HCT116 (cell line): ENCODE results near the gene ZBTB16. TPM values are rescaled to one million over a fixed set of nuclear protein-coding genes. Genes with fewer than 3 reads are reported as not detected.

Experiments
- ATAC-seq: fragments of 200-7000 bp; cut with Tn5 transposase; 2 replicates; pipeline ENCODE4 v1.9.1; 2020; ENCODE audit warnings: mild to moderate bottlenecking, moderate library complexity
- BruUV-seq: library from RNA; stranded (reverse); fragments of 400-500 nt; replicated peaks from 2 replicates; lab custom pipeline; 2021; lab: Mats Ljungman, UMichigan
- CTCF ChIA-PET: fragments of 300-600 bp; sonication (Branson Sonifier 250); formaldehyde crosslinking; loops from one replicate; lab custom pipeline; 2021; ENCODE audit warnings: antibody characterized with exemption; lab: Charles Lee
- POLR2A ChIA-PET: fragments of 300-600, 350-600 bp; sonication (Branson Sonifier 250); formaldehyde crosslinking; loops from one replicate; lab custom pipeline; 2021; ENCODE audit warnings: antibody characterized with exemption; lab: Charles Lee
- RAD21 ChIA-PET, 2 experiments: fragments of 300-600 bp; sonication (Branson Sonifier 250); formaldehyde crosslinking; loops; one replicate each; lab custom pipeline; 2023; ENCODE audit warnings: low total read pairs in 2 of 2; ENCODE audit not compliant: uncharacterized antibody in 2 of 2, unreplicated experiment in 2 of 2, low non-redundant PET in 1 of 2; lab: Charles Lee
- DNase-seq: peaks from one replicate; pipeline ENCODE4 v3.0.0-alpha.2; 2010; ENCODE audit warnings: low read depth, low spot score
- H2AFZ ChIP-seq: fragments of 200-600 bp; shearing (Covaris generic), sonication (generic); 2 replicates; pipeline ENCODE4 v1.6.1; 2017; ENCODE audit warnings: low read depth, mixed run types, mixed read lengths, antibody characterized with exemption, low read length; ENCODE audit not compliant: poor library complexity, severe bottlenecking
- H3K27ac ChIP-seq: 2 replicates; pipeline ENCODE4 v1.5.1; 2012; ENCODE audit warnings: low read depth, low read length
- H3K27me3 ChIP-seq: fragments of 200-600 bp; sonication (generic); 2 replicates; pipeline ENCODE4 v1.6.1; 2016; ENCODE audit warnings: mixed run types, low read length, mixed read lengths; ENCODE audit not compliant: insufficient read depth
- H3K36me3 ChIP-seq, 2 experiments: fragments of 200-500 bp in 1 of 2; fragments of 200-600 bp in 1 of 2; sonication (Bioruptor generic) in 1 of 2; sonication (generic) in 1 of 2; 2 replicates each; pipeline versions ENCODE4 v1.5.1 to v1.6.1; 2014 to 2016; ENCODE audit warnings: low read length in 2 of 2, inconsistent platforms in 1 of 2, mixed read lengths in 1 of 2, mixed run types in 1 of 2; ENCODE audit not compliant: insufficient read depth in 2 of 2, control insufficient read depth in 1 of 2
- H3K4me1 ChIP-seq, 2 experiments: fragments of 200-600 bp in 1 of 2; sonication (generic) in 1 of 2; 2 replicates each; pipeline versions ENCODE4 v1.5.1 to v1.6.1; 2012 to 2017; ENCODE audit warnings: low read length in 2 of 2, inconsistent platforms in 1 of 2, mild to moderate bottlenecking in 1 of 2, mixed read lengths in 1 of 2, mixed run types in 1 of 2, moderate library complexity in 1 of 2; ENCODE audit not compliant: insufficient read depth in 2 of 2, control insufficient read depth in 1 of 2
- H3K4me2 ChIP-seq: fragments of 200-600 bp; sonication (generic); 2 replicates; pipeline ENCODE4 v1.6.1; 2017; ENCODE audit warnings: mixed run types, low read length, mixed read lengths
- H3K4me3 ChIP-seq, 2 experiments: fragments of 200-600 bp in 1 of 2; sonication (generic) in 1 of 2; replicated peaks in 1 of 2; 2 replicates each; pipeline ENCODE4 v1.5.1; 2011 to 2016; ENCODE audit warnings: low read length in 2 of 2, control low read depth in 1 of 2, low read depth in 1 of 2, mild to moderate bottlenecking in 1 of 2, mixed read lengths in 1 of 2, mixed run types in 1 of 2
- H3K79me2 ChIP-seq: fragments of 200-600 bp; sonication (generic); 2 replicates; pipeline ENCODE4 v1.6.1; 2017; ENCODE audit warnings: mild to moderate bottlenecking, mixed run types, low read length, moderate library complexity, mixed read lengths; ENCODE audit not compliant: insufficient read depth
- H3K9ac ChIP-seq: fragments of 200-600 bp; sonication (generic); 2 replicates; pipeline ENCODE4 v1.6.1; 2016; ENCODE audit warnings: low read length, mixed read lengths
- H3K9me2 ChIP-seq: fragments of 200-600 bp; sonication (generic), shearing (Covaris generic); 2 replicates; pipeline ENCODE4 v1.6.1; 2017; ENCODE audit warnings: mixed run types, mild to moderate bottlenecking, moderate library complexity; ENCODE audit not compliant: insufficient read depth
- H3K9me3 ChIP-seq, 2 experiments: fragments of 200-500 bp in 1 of 2; fragments of 200-600 bp in 1 of 2; sonication (Bioruptor generic) in 1 of 2; sonication (generic) in 1 of 2; 2 replicates each; pipeline ENCODE4 v1.6.1; 2014 to 2017; ENCODE audit warnings: low read length in 2 of 2, mixed read lengths in 2 of 2, inconsistent platforms in 1 of 2, low read depth in 1 of 2, mild to moderate bottlenecking in 1 of 2, mixed run types in 1 of 2, moderate library complexity in 1 of 2; ENCODE audit not compliant: control insufficient read depth in 1 of 2, insufficient read depth in 1 of 2
- H4K20me1 ChIP-seq: fragments of 200-600 bp; sonication (generic), shearing (Covaris generic); 2 replicates; pipeline ENCODE4 v1.6.1; 2017; ENCODE audit warnings: mixed run types, mild to moderate bottlenecking, moderate library complexity; ENCODE audit not compliant: insufficient read depth
- ATF3 ChIP-seq: IDR thresholded peaks from 2 replicates; pipeline ENCODE4 v1.6.1; 2012
- FOSL1 ChIP-seq: IDR thresholded peaks from 2 replicates; pipeline ENCODE4 v1.6.1; 2012; ENCODE audit warnings: low read depth
- POLR2A ChIP-seq: IDR thresholded peaks from 2 replicates; pipeline ENCODE4 v1.7.0; 2011; ENCODE audit warnings: borderline replicate concordance; ENCODE audit not compliant: insufficient read depth, insufficient read length; ENCODE audit errors: extremely low read depth
- REST ChIP-seq: IDR thresholded peaks from 2 replicates; pipeline ENCODE4 v1.6.1; 2012; ENCODE audit warnings: low read depth
- ZFX ChIP-seq: fragments of 450-650 bp; IDR thresholded peaks from 2 replicates; pipeline ENCODE4 v1.6.1; 2017
- ZNF274 ChIP-seq: fragments of 200-500 bp; sonication (Bioruptor generic); IDR thresholded peaks from 2 replicates; pipeline ENCODE4 v1.6.1; 2014; ENCODE audit warnings: mild to moderate bottlenecking, low read depth, low read length, inconsistent platforms
- intact Hi-C: fragments of 100-400 bp; cut with micrococcal nuclease; formaldehyde crosslinking; loops from 2 replicates; pipeline ENCODE4 v1.10.0; 2022
- total RNA-seq: library from RNA; stranded (reverse); gene quantifications from one replicate; pipeline ENCODE4 v1.2.1, GENCODE V29; 2021; ENCODE audit not compliant: unreplicated experiment

Gene ZBTB16
- total RNA-seq, 1 experiment from 2014 or later: 0.30 TPM

GRCh38 chr11:114199051-114199450, 139.5 kb downstream of the ZBTB16 start:
- no peak overlapping the region for H3K27ac ChIP-seq
- H3K4me3 ChIP-seq: no peak overlapping the region
- H3K79me2 ChIP-seq: no peaks in the 10 kb centered on the region
- no peaks in the 10 kb centered on the region for H4K20me1 ChIP-seq
- DNase-seq (no peak), ATAC-seq (no peak)
- H3K4me1 ChIP-seq: no peaks in the 10 kb centered on the region
- H3K27me3 ChIP-seq: 0 out of 2 replicates have a peak, but pooled peaks cover 6% of the 10 kb centered on the region
- H3K9me2 ChIP-seq: no peaks in the 10 kb centered on the region
- ChIA-PET POLR2A (no interaction called here), RAD21 (no interaction called here), CTCF (no interaction called here)
- no peak overlapping the region for H2AFZ ChIP-seq
- no peaks in the 10 kb centered on the region for H3K9me3 ChIP-seq
- H3K36me3 ChIP-seq: no peaks in the 10 kb centered on the region
- no peak overlapping the region for H3K9ac ChIP-seq
- H3K4me2 ChIP-seq: no peak overlapping the region
- no TSS peak for BruUV-seq
- no peak for TF ChIP-seq REST
- TF ChIP-seq POLR2A: no peak
- no peak for TF ChIP-seq FOSL1
- no peak for TF ChIP-seq ATF3
- TF ChIP-seq ZFX: no peak
- TF ChIP-seq ZNF274: no peak
- intact Hi-C loops: no loop called here
